ENCODE measurements around the gene FAM117A. TPM values are rescaled to one million over a fixed set of nuclear protein-coding genes. Genes with fewer than 3 reads are reported as not detected.

The FAM117A gene
- total and polyA plus RNA-seq, 2 of the 4 experiments (the other 2 are of a cell fraction), result 0.72 to 3.4 TPM

DNA sequence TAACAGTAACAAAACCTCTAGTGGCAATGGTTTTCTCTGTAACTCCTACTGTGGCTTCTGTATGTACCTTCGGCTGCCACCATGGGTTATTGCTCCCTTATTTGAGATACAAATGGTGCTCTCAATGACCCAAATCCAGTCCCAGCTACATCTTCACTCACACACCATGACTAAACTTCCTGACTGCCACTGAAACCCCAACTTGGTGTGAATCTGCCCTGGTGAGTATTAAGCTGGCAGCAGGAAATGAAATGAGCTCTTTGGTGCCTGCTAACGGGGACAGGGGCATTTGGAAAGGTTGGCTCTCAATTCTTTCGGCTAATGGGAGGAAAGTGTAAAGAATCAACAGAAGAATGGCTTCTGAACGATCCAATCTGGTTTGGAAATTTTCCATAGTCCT is 48.7 kb downstream of the FAM117A start:
- no peak overlapping the region for H3K9ac ChIP-seq (ENCODE audit: low read depth, low read length)
- WGBS, 2 experiments (ENCODE audit: extremely low coverage in 2 of 2, insufficient read length in 1 of 2), result 80% methylated on average over 1 of the region's 4 CpGs; no CpG with 5 or more reads in 1 of the 2 experiments
- no peak overlapping the region for H4K5ac ChIP-seq (ENCODE audit: low read depth, low read length)
- no peak overlapping the region for H3K4me3 ChIP-seq (ENCODE audit: insufficient read depth, low read depth, low read length)
- H3K27ac ChIP-seq (ENCODE audit: insufficient read depth, low read length), result no peak overlapping the region
- H2BK20ac ChIP-seq (ENCODE audit: low read depth, low read length), result no peak overlapping the region
- no peak overlapping the region for H3K4ac ChIP-seq (ENCODE audit: low read depth, low read length)
- H2AFZ ChIP-seq (replicated peaks; ENCODE audit: low read length, poor library complexity), result no peak overlapping the region
- H3K4me1 ChIP-seq (ENCODE audit: control insufficient read depth, insufficient read depth, low read length), result no peaks in the 10 kb centered on the region
- no peak overlapping the region for H2AK5ac ChIP-seq (ENCODE audit: low read depth, low read length)
- POLR2A ChIA-PET (ENCODE audit: unreplicated experiment), result no interaction called here
- ATAC-seq (ENCODE audit: low read depth) (no peak), DNase-seq (no peak)
- no peak overlapping the region for H2BK120ac ChIP-seq (ENCODE audit: low read depth, low read length)
- no peak overlapping the region for H4K91ac ChIP-seq (ENCODE audit: insufficient read depth, low read depth, low read length)
- no peaks in the 10 kb centered on the region for H4K20me1 ChIP-seq (ENCODE audit: insufficient read depth, low read length)
- peaks cover 6% of the 10 kb centered on the region; the same call in 1 of the 2 replicates for H3K36me3 ChIP-seq (ENCODE audit: control insufficient read depth, insufficient read depth, low read length)
- no peak overlapping the region for H2AK9ac ChIP-seq (replicated peaks; ENCODE audit: low read depth, low read length, poor library complexity)
- dilution Hi-C loops (cut with HindIII; ENCODE audit: low sequenced_read_pairs, unreplicated experiment) (no loop called here), in situ Hi-C loops (cut with MboI; ENCODE audit: low sequenced_read_pairs) (no loop called here), intact Hi-C loops (cut with micrococcal nuclease) (no loop called here)
- CTCF ChIA-PET, result interaction anchor here (0.6 kb wide), 1 partner anchor 14 kb away, joined by 3 read pairs; no protein-coding TSS in a partner anchor
- H2BK15ac ChIP-seq (ENCODE audit: low read depth, low read length), result no peak overlapping the region
- no peaks in the 10 kb centered on the region for H3K79me1 ChIP-seq (ENCODE audit: low read depth in 1 of 2, low read length in 2 of 2)
- H3K9me1 ChIP-seq (ENCODE audit: insufficient read depth, low read length), result no peaks in the 10 kb centered on the region
- no TSS peak for BruUV-seq (replicated peaks)
- no peaks in the 10 kb centered on the region for H3K9me3 ChIP-seq (ENCODE audit: control insufficient read depth, insufficient read depth, low read length)
- no peaks in the 10 kb centered on the region for H3K27me3 ChIP-seq (ENCODE audit: control insufficient read depth, insufficient read depth, low read length)
- no peak for TF ChIP-seq NFE2L2 (IDR thresholded peaks at IDR 0.05; ENCODE audit: low read depth, low read length)
- no peak for TF ChIP-seq POLR2A (IDR thresholded peaks at IDR 0.05; ENCODE audit: low read depth, low read length)
- TF ChIP-seq USF2 (IDR thresholded peaks at IDR 0.05; ENCODE audit: low read depth, low read length), result no peak
- TF ChIP-seq, protein P1, sequence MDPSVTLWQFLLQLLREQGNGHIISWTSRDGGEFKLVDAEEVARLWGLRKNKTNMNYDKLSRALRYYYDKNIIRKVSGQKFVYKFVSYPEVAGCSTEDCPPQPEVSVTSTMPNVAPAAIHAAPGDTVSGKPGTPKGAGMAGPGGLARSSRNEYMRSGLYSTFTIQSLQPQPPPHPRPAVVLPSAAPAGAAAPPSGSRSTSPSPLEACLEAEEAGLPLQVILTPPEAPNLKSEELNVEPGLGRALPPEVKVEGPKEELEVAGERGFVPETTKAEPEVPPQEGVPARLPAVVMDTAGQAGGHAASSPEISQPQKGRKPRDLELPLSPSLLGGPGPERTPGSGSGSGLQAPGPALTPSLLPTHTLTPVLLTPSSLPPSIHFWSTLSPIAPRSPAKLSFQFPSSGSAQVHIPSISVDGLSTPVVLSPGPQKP (IDR thresholded peaks at IDR 0.05; ENCODE audit: borderline replicate concordance, low read depth, low read length), result no peak
- TF ChIP-seq MAFK (IDR thresholded peaks at IDR 0.05; ENCODE audit: low read depth, low read length), result no peak
- TF ChIP-seq CEBPB (IDR thresholded peaks at IDR 0.05; ENCODE audit: low read depth, low read length), result no peak
- TF ChIP-seq RAD21 (IDR thresholded peaks at IDR 0.05; ENCODE audit: low read length), result no peak
- no peak for TF ChIP-seq RFX5 (IDR thresholded peaks at IDR 0.05; ENCODE audit: low read depth, low read length)
- no peak for TF ChIP-seq MAZ (IDR thresholded peaks at IDR 0.05; ENCODE audit: borderline replicate concordance, low read depth, low read length)
- TF ChIP-seq CHD1 (IDR thresholded peaks at IDR 0.05; ENCODE audit: low read depth, low read length), result no peak
- no peak for TF ChIP-seq SMC3 (IDR thresholded peaks at IDR 0.05; ENCODE audit: low read depth, low read length)
- TF ChIP-seq FOS (IDR thresholded peaks at IDR 0.05; ENCODE audit: low read depth, low read length), result no peak
- TF ChIP-seq CTCF (conservative IDR thresholded peaks at IDR 0.05; ENCODE audit: low read depth, low read length), result no peak
- TF ChIP-seq BHLHE40 (IDR thresholded peaks at IDR 0.05; ENCODE audit: low read depth, low read length), result no peak
- no peak for TF ChIP-seq MXI1 (IDR thresholded peaks at IDR 0.05; ENCODE audit: borderline replicate concordance, low read depth, low read length)
- TF ChIP-seq RCOR1 (IDR thresholded peaks at IDR 0.05; ENCODE audit: insufficient replicate concordance, low read length), result no peak
- H3K18ac ChIP-seq (ENCODE audit: low read depth, low read length), result no peak overlapping the region
- H3K14ac ChIP-seq (replicated peaks; ENCODE audit: low read depth, low read length), result no peak overlapping the region
- H4K8ac ChIP-seq (ENCODE audit: low read depth in 2 of 2, low read length in 2 of 2), result no peak overlapping the region
- no peak overlapping the region for H3K56ac ChIP-seq (ENCODE audit: extremely low read depth, insufficient read depth, low read length)
- H2BK5ac ChIP-seq (ENCODE audit: low read depth, low read length, poor library complexity, severe bottlenecking), result no peak overlapping the region
- H3K4me2 ChIP-seq (ENCODE audit: low read depth, low read length), result no peak overlapping the region
- H3K23ac ChIP-seq (ENCODE audit: low read depth, low read length), result no peak overlapping the region
